OCI-M2 (cell line): ENCODE results near the gene CLEC18B.
"Not testable (repeated sequence)": the region's sequence is repeated elsewhere in the genome, so short reads cannot be mapped to it uniquely, and the experiment has no call there.

ENCODE experiments used
- DNase-seq: peaks from one replicate; lab custom pipeline; 2025; ENCODE audit not compliant: unreplicated experiment; lab: John Stamatoyannopoulos, UW

CLEC18B gene

DNA sequence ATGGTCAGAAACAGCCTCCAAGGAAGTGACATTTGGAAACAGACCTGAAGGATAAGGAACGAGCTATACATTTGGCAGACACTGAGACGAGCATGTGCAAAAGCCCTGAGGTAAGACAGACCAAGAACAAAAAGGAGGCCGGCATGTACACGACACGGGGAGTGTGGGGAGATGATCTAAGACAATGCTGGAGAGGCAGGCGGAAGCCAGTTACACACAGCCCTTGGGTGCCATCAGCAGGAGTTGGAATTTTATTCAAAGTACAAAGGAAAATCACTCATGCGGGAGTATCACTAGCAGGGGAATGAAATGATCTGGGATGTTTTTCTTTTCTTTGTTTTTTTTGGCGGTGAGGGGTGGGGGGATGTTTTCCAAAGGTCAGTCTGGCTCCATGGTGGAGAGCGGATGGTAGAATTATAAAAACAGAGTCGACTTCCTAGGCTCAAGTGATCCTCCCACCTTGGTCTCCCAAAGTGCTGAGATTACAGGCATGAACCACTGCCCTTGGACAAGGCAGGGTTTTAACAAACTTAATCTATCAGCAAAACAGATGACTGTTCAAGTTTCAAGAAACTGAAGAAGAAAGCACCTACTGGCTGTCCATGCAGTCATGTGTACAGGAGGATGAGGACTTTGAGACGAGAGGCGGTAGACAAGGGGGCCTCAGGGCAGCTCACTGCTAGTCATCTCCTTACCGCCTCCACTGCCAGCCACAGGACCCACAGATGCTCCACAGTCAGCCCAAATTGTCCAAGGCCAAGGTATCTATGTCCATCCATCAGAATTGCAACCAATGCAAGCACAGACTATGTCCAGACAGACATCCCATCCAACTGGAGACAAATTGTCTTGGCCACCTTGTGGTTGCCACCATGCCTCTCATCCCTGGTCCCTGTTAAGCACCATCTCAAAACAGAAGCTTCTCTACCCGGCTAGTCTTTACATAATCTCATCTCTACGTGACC is 59.4 kb downstream of the CLEC18B start:
- DNase-seq, result not testable (repeated sequence)
